HG03565 (cell line): ENCODE data around the gene NLGN3.

ENCODE experiments used
- ATAC-seq: cut with Tn5 transposase; IDR thresholded peaks from one replicate; pipeline ENCODE4 v1.9.1; 2021; ENCODE audit warnings: mild to moderate bottlenecking, moderate library complexity; ENCODE audit not compliant: unreplicated experiment

NLGN3 gene

GRCh38 chrX:71118032-71118984 is 26.3 kb upstream of the NLGN3 start, which contains the start of gene MED12:
Gene MED12 (plus strand): TSS chrX:71118596. CDS start chrX:71118755, 159 bp downstream.
- peak; percentile 92 for ATAC-seq

DNA sequence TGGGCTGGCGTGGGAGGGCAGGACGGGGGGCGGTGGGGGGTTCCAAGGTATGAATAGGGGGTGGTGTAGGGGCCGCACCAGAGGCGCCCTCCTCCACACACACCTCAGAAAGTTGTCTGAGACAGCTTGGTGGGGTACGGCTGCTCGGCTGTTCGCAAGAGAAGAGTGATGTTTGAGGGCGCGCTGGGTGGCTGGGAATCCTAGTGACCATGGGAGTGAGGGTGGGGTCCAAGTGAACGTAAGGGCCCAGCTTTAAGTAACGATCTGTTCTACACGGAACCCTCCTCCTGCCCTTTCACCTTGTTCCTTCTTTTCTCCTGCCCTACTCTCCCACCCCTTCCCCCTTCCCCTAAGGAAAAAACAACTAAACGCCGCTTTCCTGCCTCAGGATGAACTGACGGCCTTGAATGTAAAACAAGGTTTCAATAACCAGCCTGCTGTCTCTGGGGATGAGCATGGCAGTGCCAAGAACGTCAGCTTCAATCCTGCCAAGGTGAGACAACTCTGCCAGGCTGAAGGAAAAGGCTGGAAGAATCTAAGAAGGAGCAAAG is 25.6 kb upstream of the NLGN3 start:
- ATAC-seq: no peak

DNA sequence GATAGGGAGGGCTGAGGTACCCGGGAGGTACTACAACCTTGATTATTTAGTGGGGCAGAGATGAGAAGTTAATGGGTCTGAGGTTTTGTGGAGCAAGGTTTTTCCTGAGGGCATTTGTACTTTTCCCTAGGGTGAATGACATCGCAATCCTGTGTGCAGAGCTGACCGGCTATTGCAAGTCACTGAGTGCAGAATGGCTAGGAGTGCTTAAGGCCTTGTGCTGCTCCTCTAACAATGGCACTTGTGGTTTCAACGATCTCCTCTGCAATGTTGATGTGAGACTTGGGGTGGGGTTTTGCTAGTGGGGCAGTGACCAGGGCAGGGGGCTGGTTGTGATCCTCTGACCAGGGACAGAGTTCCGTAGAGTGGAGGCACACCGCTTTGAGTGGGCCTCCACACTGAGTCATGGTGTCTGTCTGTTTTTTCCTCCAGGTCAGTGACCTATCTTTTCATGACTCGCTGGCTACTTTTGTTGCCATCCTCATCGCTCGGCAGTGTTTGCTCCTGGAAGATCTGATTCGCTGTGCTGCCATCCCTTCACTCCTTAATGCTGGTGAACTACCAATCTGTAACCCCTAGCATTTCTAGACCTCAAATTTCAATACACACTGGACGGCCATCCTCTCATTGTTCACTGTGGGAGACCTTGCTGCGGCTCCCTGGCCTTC is 16.3 kb upstream of the NLGN3 start:
- ATAC-seq: no peak

DNA sequence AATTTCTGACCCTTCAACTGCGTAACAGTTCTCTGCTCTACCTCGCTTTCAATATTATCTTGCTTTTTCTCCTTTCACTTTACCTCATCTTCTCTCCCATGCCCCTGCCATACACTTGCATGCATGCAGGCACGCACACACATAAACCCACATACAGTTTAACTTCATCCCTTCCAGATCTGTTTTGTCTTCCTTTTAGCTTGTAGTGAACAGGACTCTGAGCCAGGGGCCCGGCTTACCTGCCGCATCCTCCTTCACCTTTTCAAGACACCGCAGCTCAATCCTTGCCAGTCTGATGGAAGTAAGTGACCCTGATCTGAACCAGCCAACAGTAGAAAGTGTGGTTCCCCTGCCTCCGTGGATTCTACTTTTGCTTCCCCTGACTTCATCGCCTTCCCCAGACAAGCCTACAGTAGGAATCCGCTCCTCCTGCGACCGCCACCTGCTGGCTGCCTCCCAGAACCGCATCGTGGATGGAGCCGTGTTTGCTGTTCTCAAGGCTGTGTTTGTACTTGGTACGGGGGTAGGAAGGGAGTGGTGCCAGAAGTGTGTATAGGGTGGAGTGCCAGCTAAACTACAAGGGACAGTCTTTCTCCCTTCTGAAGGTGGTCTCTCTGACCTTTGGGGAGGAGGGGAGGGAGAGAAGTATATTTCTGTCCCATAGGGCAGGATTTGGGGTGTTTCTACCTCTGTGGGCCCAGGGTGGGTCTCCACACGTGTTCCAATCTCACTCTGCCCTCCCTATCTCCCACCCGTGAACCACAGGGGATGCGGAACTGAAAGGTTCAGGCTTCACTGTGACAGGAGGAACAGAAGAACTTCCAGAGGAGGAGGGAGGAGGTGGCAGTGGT is 15.5 kb upstream of the NLGN3 start:
- no peak for ATAC-seq

DNA sequence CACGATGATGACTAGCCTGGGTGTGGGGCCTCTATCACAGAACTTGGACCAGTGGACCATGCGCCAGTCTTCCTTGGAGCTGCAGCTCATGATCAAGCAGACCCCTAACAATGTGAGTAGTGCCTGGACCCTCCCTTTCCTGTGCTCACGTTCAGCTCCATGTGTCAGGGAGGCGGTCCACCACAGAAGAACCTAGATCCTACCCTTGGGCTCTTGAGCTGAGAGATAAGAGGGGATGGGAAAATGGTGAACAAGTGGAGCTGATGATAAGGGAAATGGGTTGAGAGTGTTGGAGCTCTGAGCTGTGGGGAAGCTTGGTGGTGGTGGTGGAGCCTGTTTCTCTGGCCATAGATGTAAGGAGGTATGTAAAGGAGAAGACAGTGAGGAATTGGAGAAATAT is 13.1 kb upstream of the NLGN3 start:
- ATAC-seq: no peak

DNA sequence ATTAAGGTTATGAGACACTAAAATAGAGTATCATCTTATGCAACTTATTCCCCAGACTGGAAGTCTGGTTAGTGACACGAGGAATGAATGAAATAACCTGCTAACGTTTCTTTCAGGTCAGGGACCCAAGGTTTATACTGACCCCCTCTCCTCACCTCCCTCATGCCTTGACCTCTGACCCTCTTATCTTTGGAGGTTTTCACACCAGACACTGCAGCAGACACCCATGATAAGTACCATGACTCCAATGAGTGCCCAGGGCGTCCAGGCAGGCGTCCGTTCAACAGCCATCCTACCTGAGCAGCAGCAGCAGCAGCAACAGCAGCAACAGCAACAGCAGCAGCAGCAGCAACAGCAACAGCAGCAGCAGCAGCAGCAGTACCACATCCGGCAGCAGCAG is 4.2 kb upstream of the NLGN3 start:
- no peak for ATAC-seq

- ATAC-seq: no peak
Observed at GRCh38 chrX:71143508-71143907, 1.1 kb upstream of the NLGN3 start.

DNA sequence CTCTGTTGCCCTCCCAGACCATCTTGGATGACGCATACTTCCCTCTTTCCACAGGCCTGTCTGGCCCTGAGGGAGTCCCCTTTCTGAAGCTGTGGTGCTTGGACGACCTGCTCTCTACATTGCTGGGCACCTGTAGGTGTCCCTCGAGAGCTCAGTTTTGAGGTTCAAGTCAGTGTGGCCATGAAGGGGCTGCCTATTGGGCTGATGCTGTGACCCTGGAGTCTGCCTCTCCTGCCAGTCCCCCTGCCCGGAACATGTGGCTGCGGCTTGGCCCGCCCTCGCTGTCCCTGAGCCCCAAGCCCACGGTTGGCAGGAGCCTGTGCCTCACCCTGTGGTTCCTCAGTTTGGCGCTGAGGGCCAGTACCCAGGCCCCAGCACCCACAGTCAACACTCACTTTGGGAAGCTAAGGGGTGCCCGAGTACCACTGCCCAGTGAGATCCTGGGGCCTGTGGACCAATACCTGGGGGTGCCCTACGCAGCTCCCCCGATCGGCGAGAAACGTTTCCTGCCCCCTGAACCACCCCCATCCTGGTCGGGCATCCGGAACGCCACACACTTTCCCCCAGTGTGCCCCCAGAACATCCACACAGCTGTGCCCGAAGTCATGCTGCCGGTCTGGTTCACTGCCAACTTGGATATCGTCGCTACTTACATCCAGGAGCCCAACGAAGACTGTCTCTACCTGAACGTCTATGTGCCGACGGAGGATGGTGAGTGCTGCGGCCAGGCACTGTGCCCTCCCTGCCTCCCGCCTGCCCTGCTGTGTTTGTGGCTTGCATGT is 3.0 kb downstream of the NLGN3 start:
- no peak for ATAC-seq

DNA sequence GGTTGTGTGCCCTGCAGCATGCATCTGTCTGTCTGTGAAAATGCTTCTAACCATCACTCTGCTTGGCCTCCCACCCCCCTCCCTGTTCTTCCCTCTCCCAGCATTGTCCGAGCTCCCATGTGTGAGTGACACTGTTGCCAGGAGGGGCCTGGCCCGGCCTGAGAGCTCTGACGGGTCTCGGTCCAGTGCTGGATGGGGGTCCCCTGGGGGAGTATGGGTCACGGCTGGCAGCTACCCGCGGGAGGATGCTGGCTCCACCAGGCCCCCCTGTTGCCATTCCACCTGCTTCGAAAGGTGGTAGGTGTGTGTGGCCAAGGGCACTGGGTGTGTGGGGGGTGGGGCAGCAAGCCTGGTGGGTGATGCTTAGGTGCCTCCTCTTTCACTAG is 3.6 kb downstream of the NLGN3 start:
- ATAC-seq: no peak

DNA sequence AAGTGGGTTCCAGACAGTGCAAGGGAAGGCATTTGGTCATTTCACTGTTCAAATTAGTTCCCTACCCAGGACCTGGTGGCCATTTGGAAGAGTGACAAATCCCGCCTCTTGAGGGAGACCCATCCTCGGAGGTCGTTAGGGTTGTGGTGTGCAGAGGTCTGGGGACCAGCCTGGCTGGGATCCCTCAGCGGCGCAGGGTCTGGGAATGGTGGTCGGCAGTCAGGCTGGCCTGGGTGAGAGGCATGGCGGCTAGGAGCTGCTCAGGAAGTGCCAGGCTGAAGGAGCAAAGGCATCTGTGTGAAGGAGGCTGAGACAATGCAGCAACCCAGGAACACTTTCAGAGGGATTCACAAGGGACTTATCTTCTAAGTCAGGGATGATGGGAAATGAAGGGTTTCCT is 6.7 kb downstream of the NLGN3 start:
- no peak for ATAC-seq

- no peak for ATAC-seq
Observed at GRCh38 chrX:71154196-71154595, 9.6 kb downstream of the NLGN3 start.

GRCh38 chrX:71154641-71155040 is 10.0 kb downstream of the NLGN3 start:
- no peak for ATAC-seq

DNA sequence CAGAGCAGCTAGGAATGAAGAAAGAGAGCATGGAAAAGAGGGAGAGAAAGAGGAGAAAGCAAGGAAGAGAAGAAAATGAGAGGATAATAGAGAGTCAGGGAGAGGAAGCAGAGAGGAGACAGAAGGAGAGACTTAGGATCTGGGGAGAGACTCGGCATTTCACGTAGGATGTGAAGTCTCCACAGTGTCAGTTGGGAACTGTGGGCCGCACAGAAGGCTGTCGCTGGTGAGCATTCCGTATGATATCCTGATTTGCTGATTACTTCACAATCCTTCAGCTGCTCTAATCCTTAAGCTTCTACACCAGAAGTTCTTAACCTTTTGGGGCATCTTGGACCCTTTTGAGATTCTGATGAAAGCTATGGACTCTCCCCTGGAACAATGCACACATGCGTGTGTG is 14.0 kb downstream of the NLGN3 start:
- no peak for ATAC-seq

DNA sequence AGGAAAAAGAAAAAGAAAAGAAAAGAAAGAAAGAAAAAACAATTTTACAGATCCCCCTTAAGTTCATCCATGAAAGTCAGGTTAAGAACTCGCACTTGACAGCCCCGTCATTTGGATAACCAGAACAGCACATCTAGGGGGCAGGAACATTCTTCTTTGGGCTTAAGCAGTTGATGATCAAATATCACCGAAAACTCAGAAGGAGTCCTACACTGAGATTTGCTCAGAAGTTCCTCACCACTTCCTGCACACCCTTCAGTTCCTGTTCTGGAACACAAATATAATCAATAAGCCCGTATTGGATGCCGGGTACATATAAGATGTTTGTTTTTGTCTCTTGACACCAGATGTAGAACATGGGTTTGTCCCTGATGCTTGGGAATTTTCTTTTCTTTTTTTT is 14.7 kb downstream of the NLGN3 start:
- ATAC-seq: no peak

- ATAC-seq: no peak
Observed at GRCh38 chrX:71160475-71160874, 15.8 kb downstream of the NLGN3 start.

- ATAC-seq: no peak
Observed at GRCh38 chrX:71162981-71163380, 18.3 kb downstream of the NLGN3 start.

GRCh38 chrX:71164071-71164470 is 19.4 kb downstream of the NLGN3 start:
- ATAC-seq: no peak

- no peak for ATAC-seq
Observed at GRCh38 chrX:71166461-71166860, 21.8 kb downstream of the NLGN3 start.

DNA sequence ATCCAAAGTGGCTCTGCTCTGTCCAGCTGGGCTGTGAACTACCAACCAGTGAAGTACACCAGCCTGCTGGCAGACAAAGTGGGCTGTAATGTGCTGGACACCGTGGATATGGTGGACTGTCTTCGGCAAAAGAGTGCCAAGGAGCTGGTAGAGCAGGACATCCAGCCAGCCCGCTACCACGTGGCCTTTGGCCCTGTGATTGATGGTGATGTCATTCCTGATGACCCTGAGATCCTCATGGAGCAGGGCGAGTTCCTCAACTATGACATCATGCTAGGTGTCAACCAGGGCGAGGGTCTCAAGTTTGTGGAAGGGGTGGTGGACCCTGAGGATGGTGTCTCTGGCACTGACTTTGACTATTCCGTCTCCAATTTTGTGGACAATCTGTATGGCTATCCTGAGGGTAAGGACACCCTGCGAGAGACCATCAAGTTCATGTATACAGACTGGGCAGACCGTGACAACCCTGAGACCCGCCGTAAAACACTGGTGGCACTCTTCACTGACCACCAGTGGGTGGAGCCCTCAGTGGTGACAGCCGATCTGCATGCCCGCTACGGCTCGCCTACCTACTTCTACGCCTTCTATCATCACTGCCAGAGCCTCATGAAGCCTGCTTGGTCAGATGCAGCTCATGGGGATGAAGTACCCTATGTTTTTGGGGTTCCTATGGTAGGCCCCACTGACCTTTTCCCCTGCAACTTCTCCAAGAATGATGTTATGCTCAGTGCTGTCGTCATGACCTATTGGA is 22.6 kb downstream of the NLGN3 start:
- ATAC-seq: no peak
